ENCODE results near the gene STK40.
A peak's percentile ranks its signal among the peaks of the same experiment; 100 is the strongest.

Gene STK40

GRCh38 chr1:36301220-36301619 is 84.5 kb downstream of the STK40 start:
- Histone ChIP-seq H3K14ac (ENCODE audit: low read length) (no peak overlapping the region), H2AK5ac (ENCODE audit: low read length) (no peak overlapping the region), H3K27ac (ENCODE audit: low read depth, low read length) (no peak overlapping the region), H4K8ac (ENCODE audit: low read depth, low read length) (no peak overlapping the region), H3K79me2 (ENCODE audit: control insufficient read depth, insufficient read depth, low read length, poor library complexity) (peaks cover under 1% of the 10 kb centered on the region), H3K18ac (ENCODE audit: low read length) (no peak overlapping the region), H3K23ac (ENCODE audit: low read length) (no peak overlapping the region), H3K9me3 (ENCODE audit: insufficient read depth, low read depth, low read length) (no peaks in the 10 kb centered on the region), H4K12ac (ENCODE audit: low read depth, low read length) (no peak overlapping the region), H3K4me3 (ENCODE audit: low read depth, low read length) (no peak overlapping the region), H3K9ac (ENCODE audit: low read length) (no peak overlapping the region), H3K36me3 (ENCODE audit: control insufficient read depth in 1 of 2, insufficient read depth in 2 of 2, low read length in 2 of 2) (peaks cover 42 to 52% of the 10 kb centered on the region in 2 experiments), H3K4me1 (ENCODE audit: control insufficient read depth in 1 of 2, insufficient read depth in 2 of 2, low read length in 2 of 2) (peaks cover 8 to 10% of the 10 kb centered on the region in 2 experiments), H2BK12ac (ENCODE audit: low read length) (no peak overlapping the region), H2BK5ac (ENCODE audit: low read depth, low read length, poor library complexity) (no peak overlapping the region), H2AFZ (ENCODE audit: insufficient read depth, low read length, poor library complexity) (no peak overlapping the region), H3K4ac (ENCODE audit: low read depth, low read length) (no peak overlapping the region), H3K27me3 (ENCODE audit: insufficient read depth, low read length) (no peaks in the 10 kb centered on the region), H2BK120ac (ENCODE audit: insufficient read depth, low read length, poor library complexity) (no peak overlapping the region), H3K79me1 (ENCODE audit: low read length) (peaks cover under 1% of the 10 kb centered on the region), H4K91ac (ENCODE audit: low read depth, low read length) (no peak overlapping the region), H3K4me2 (ENCODE audit: low read length) (no peak overlapping the region)
- WGBS (ENCODE audit: extremely low coverage, insufficient coverage, insufficient read length), result no CpG with 5 or more reads among the region's 1 CpG
- no peak for DNase-seq

GRCh38 chr1:36300526-36300925 is 85.2 kb downstream of the STK40 start:
- no peak overlapping the region for H2AFZ ChIP-seq (ENCODE audit: insufficient read depth, low read length, poor library complexity)
- no peak overlapping the region for H4K12ac ChIP-seq (ENCODE audit: low read depth, low read length)
- WGBS (ENCODE audit: extremely low coverage, insufficient coverage, insufficient read length), result no CpG with 5 or more reads among the region's 1 CpG

GRCh38 chr1:36298640-36299039 is 87.1 kb downstream of the STK40 start:
- no CpG with 5 or more reads among the region's 5 CpGs for WGBS (ENCODE audit: extremely low coverage, insufficient coverage, insufficient read length)
- H3K9me3 ChIP-seq (ENCODE audit: insufficient read depth, low read depth, low read length), result no peaks in the 10 kb centered on the region
- H2AFZ ChIP-seq (ENCODE audit: insufficient read depth, low read length, poor library complexity), result no peak overlapping the region
- no peaks in the 10 kb centered on the region for H3K4me1 ChIP-seq (ENCODE audit: control insufficient read depth in 1 of 2, insufficient read depth in 2 of 2, low read length in 2 of 2)
- H3K14ac ChIP-seq (ENCODE audit: low read length), result no peak overlapping the region
- no peaks in the 10 kb centered on the region for H3K79me2 ChIP-seq (ENCODE audit: control insufficient read depth, insufficient read depth, low read length, poor library complexity)
- no peaks in the 10 kb centered on the region for H3K79me1 ChIP-seq (ENCODE audit: low read length)
- H3K27ac ChIP-seq (ENCODE audit: low read depth, low read length), result no peak overlapping the region
- H2BK120ac ChIP-seq (ENCODE audit: insufficient read depth, low read length, poor library complexity), result no peak overlapping the region
- H3K27me3 ChIP-seq (ENCODE audit: insufficient read depth, low read length), result no peaks in the 10 kb centered on the region
- H3K9ac ChIP-seq (ENCODE audit: low read length), result no peak overlapping the region
- no peak overlapping the region for H2BK5ac ChIP-seq (ENCODE audit: low read depth, low read length, poor library complexity)
- H4K12ac ChIP-seq (ENCODE audit: low read depth, low read length), result no peak overlapping the region
- no peak overlapping the region for H3K4ac ChIP-seq (ENCODE audit: low read depth, low read length)
- H3K18ac ChIP-seq (ENCODE audit: low read length), result no peak overlapping the region
- H2BK12ac ChIP-seq (ENCODE audit: low read length), result no peak overlapping the region
- no peak overlapping the region for H4K8ac ChIP-seq (ENCODE audit: low read depth, low read length)
- H4K91ac ChIP-seq (ENCODE audit: low read depth, low read length), result no peak overlapping the region
- H2AK5ac ChIP-seq (ENCODE audit: low read length), result no peak overlapping the region
- peaks cover 39 to 55% of the 10 kb centered on the region in 2 experiments for H3K36me3 ChIP-seq (ENCODE audit: control insufficient read depth in 1 of 2, insufficient read depth in 2 of 2, low read length in 2 of 2)
- DNase-seq, result no peak
- H3K4me3 ChIP-seq (ENCODE audit: low read depth, low read length), result no peak overlapping the region
- H3K4me2 ChIP-seq (ENCODE audit: low read length), result no peak overlapping the region
- no peak overlapping the region for H3K23ac ChIP-seq (ENCODE audit: low read length)

More at GRCh38 chr1:36300526-36300925, 85.2 kb downstream of the STK40 start:
- no peak overlapping the region for H2AK5ac ChIP-seq (ENCODE audit: low read length)
- no peak overlapping the region for H2BK12ac ChIP-seq (ENCODE audit: low read length)
- H3K79me2 ChIP-seq (ENCODE audit: control insufficient read depth, insufficient read depth, low read length, poor library complexity), result no peaks in the 10 kb centered on the region
- no peak overlapping the region for H3K4me3 ChIP-seq (ENCODE audit: low read depth, low read length)
- H3K4me1 ChIP-seq (ENCODE audit: control insufficient read depth in 1 of 2, insufficient read depth in 2 of 2, low read length in 2 of 2), result peaks cover 4% of the 10 kb centered on the region in 2 experiments
- H4K8ac ChIP-seq (ENCODE audit: low read depth, low read length), result no peak overlapping the region
- H3K14ac ChIP-seq (ENCODE audit: low read length), result no peak overlapping the region
- H3K27me3 ChIP-seq (ENCODE audit: insufficient read depth, low read length), result no peaks in the 10 kb centered on the region
- H3K36me3 ChIP-seq (ENCODE audit: control insufficient read depth in 1 of 2, insufficient read depth in 2 of 2, low read length in 2 of 2), result peaks cover 46 to 56% of the 10 kb centered on the region in 2 experiments
- H3K9ac ChIP-seq (ENCODE audit: low read length), result no peak overlapping the region
- no peak overlapping the region for H4K91ac ChIP-seq (ENCODE audit: low read depth, low read length)
- no peaks in the 10 kb centered on the region for H3K79me1 ChIP-seq (ENCODE audit: low read length)
- no peak overlapping the region for H3K18ac ChIP-seq (ENCODE audit: low read length)
- H2BK120ac ChIP-seq (ENCODE audit: insufficient read depth, low read length, poor library complexity), result no peak overlapping the region
- no peak overlapping the region for H3K23ac ChIP-seq (ENCODE audit: low read length)
- peak in 1 of 2 donors; percentile 23 for DNase-seq
- no peak overlapping the region for H2BK5ac ChIP-seq (ENCODE audit: low read depth, low read length, poor library complexity)
- H3K4ac ChIP-seq (ENCODE audit: low read depth, low read length), result no peak overlapping the region
- H3K4me2 ChIP-seq (ENCODE audit: low read length), result no peak overlapping the region
- H3K27ac ChIP-seq (ENCODE audit: low read depth, low read length), result no peak overlapping the region
- no peaks in the 10 kb centered on the region for H3K9me3 ChIP-seq (ENCODE audit: insufficient read depth, low read depth, low read length)

GRCh38 chr1:36297062-36297461 is 88.7 kb downstream of the STK40 start:
- Histone ChIP-seq H3K4me3 (ENCODE audit: low read depth, low read length) (no peak overlapping the region), H2AK5ac (ENCODE audit: low read length) (no peak overlapping the region), H4K91ac (ENCODE audit: low read depth, low read length) (no peak overlapping the region), H3K4ac (ENCODE audit: low read depth, low read length) (no peak overlapping the region), H2BK12ac (ENCODE audit: low read length) (no peak overlapping the region), H4K12ac (ENCODE audit: low read depth, low read length) (no peak overlapping the region), H3K36me3 (ENCODE audit: control insufficient read depth in 1 of 2, insufficient read depth in 2 of 2, low read length in 2 of 2) (peaks cover 34 to 53% of the 10 kb centered on the region in 2 experiments), H3K4me1 (ENCODE audit: control insufficient read depth in 1 of 2, insufficient read depth in 2 of 2, low read length in 2 of 2) (no peaks in the 10 kb centered on the region), H3K9me3 (ENCODE audit: insufficient read depth, low read depth, low read length) (no peaks in the 10 kb centered on the region), H3K9ac (ENCODE audit: low read length) (no peak overlapping the region), H3K4me2 (ENCODE audit: low read length) (no peak overlapping the region), H3K18ac (ENCODE audit: low read length) (no peak overlapping the region), H3K79me2 (ENCODE audit: control insufficient read depth, insufficient read depth, low read length, poor library complexity) (no peaks in the 10 kb centered on the region), H3K79me1 (ENCODE audit: low read length) (no peaks in the 10 kb centered on the region), H2BK120ac (ENCODE audit: insufficient read depth, low read length, poor library complexity) (no peak overlapping the region), H3K27me3 (ENCODE audit: insufficient read depth, low read length) (no peaks in the 10 kb centered on the region), H3K14ac (ENCODE audit: low read length) (no peak overlapping the region), H2BK5ac (ENCODE audit: low read depth, low read length, poor library complexity) (no peak overlapping the region), H4K8ac (ENCODE audit: low read depth, low read length) (no peak overlapping the region), H3K23ac (ENCODE audit: low read length) (no peak overlapping the region), H3K27ac (ENCODE audit: low read depth, low read length) (no peak overlapping the region), H2AFZ (ENCODE audit: insufficient read depth, low read length, poor library complexity) (no peak overlapping the region)
- WGBS (ENCODE audit: extremely low coverage, insufficient coverage, insufficient read length), result no CpG with 5 or more reads among the region's 2 CpGs
- peak in 1 of 2 donors; percentile 35 for DNase-seq

Data from trophoblast cell (in vitro differentiated cells and primary cell).